Smooth muscle cell (in vitro differentiated cells): ENCODE measurements around the gene SKI. TPM values are rescaled to one million over a fixed set of nuclear protein-coding genes. Genes with fewer than 3 reads are reported as not detected.

Source experiments
- DNase-seq: peaks from one replicate; lab custom pipeline; 2025; ENCODE audit not compliant: unreplicated experiment; lab: John Stamatoyannopoulos, UW
- H2AFZ ChIP-seq: fragments of 200-600 bp; sonication (generic); 2 replicates; pipeline ENCODE4 v1.6.0; 2016; ENCODE audit warnings: antibody characterized with exemption, low read depth, mild to moderate bottlenecking
- H3F3A ChIP-seq: fragments of 200-600 bp; sonication (generic); 2 replicates; pipeline ENCODE4 v1.6.0; 2017; ENCODE audit warnings: antibody characterized with exemption, low read depth
- H3K27ac ChIP-seq: fragments of 200-600 bp; sonication (generic); 2 replicates; pipeline ENCODE4 v1.5.1; 2016; ENCODE audit warnings: low read depth, mild to moderate bottlenecking
- H3K27me3 ChIP-seq: fragments of 200-600 bp; sonication (generic); 2 replicates; pipeline ENCODE4 v1.6.1; 2016; ENCODE audit warnings: low read depth, mild to moderate bottlenecking
- H3K36me3 ChIP-seq: fragments of 200-600 bp; sonication (generic); 2 replicates; pipeline ENCODE4 v1.5.1; 2016; ENCODE audit warnings: low read depth
- H3K4me1 ChIP-seq: fragments of 200-600 bp; sonication (generic); 2 replicates; pipeline ENCODE4 v1.5.1; 2016; ENCODE audit warnings: low read depth
- H3K4me2 ChIP-seq: fragments of 200-600 bp; sonication (generic); 2 replicates; pipeline ENCODE4 v1.6.0; 2016; ENCODE audit warnings: mild to moderate bottlenecking
- H3K4me3 ChIP-seq: fragments of 200-600 bp; sonication (generic); 2 replicates; pipeline ENCODE4 v1.5.1; 2016; ENCODE audit warnings: mild to moderate bottlenecking
- H3K79me2 ChIP-seq: fragments of 200-600 bp; sonication (generic); 2 replicates; pipeline ENCODE4 v1.6.0; 2016; ENCODE audit warnings: low read depth, mild to moderate bottlenecking
- H3K9ac ChIP-seq: fragments of 200-600 bp; sonication (generic); 2 replicates; pipeline ENCODE4 v1.6.0; 2016; ENCODE audit warnings: low read depth
- H3K9me3 ChIP-seq: fragments of 200-600 bp; sonication (generic); replicated peaks from 2 replicates; pipeline ENCODE4 v1.5.1; 2016; ENCODE audit warnings: low read depth
- H4K20me1 ChIP-seq: fragments of 200-600 bp; sonication (generic); 2 replicates; pipeline ENCODE4 v1.6.0; 2016; ENCODE audit warnings: low read depth
- WGBS: methylation state at CpG from one replicate; pipeline ENCODE4 v1.1.7; 2016; ENCODE audit warnings: low lambda C conversion rate; 5-methylcytosine and 5-hydroxymethylcytosine counted together
- polyA plus RNA-seq: library from polyadenylated mRNA; unstranded; fragments of >200 nt; fragmentation: Nextera tagmentation; extraction: Ambion mirVana; gene quantifications from 2 replicates; pipeline ENCODE4 v1.2.1, GENCODE V29; 2016
- total RNA-seq: library from RNA; depleted of rRNA; stranded (reverse); fragments of >200 nt; gene quantifications from 2 replicates; pipeline ENCODE4 v1.2.3, GENCODE V29; 2014
- TF ChIP-seq, protein P1 (sequence below): fragments of 200-600 bp; sonication (generic); IDR thresholded peaks from 2 replicates; pipeline ENCODE4 v1.5.1; 2017; ENCODE audit warnings: borderline replicate concordance, mild to moderate bottlenecking, antibody characterized with exemption; ENCODE audit not compliant: insufficient read depth, poor library complexity, severe bottlenecking

The SKI gene
- total and polyA plus RNA-seq, 2 experiments from 2014 or later: 4.2 to 19.6 TPM

GRCh38 chr1:2257245-2257627, 29.1 kb downstream of the SKI start:
- no peaks in the 10 kb centered on the region for H3K4me1 ChIP-seq
- H3F3A ChIP-seq: peaks cover 15% of the 10 kb centered on the region
- WGBS: 85% methylated on average over 20 of the region's 20 CpGs
- no peaks in the 10 kb centered on the region for H3K27me3 ChIP-seq
- H3K27ac ChIP-seq: peak overlapping the region; percentile 80
- no peak for DNase-seq
- H2AFZ ChIP-seq: no peak overlapping the region
- no peaks in the 10 kb centered on the region for H3K9me3 ChIP-seq
- peaks cover 100% of the 10 kb centered on the region for H4K20me1 ChIP-seq
- H3K9ac ChIP-seq: no peak overlapping the region
- no peak overlapping the region for H3K4me2 ChIP-seq
- TF ChIP-seq, protein P1, sequence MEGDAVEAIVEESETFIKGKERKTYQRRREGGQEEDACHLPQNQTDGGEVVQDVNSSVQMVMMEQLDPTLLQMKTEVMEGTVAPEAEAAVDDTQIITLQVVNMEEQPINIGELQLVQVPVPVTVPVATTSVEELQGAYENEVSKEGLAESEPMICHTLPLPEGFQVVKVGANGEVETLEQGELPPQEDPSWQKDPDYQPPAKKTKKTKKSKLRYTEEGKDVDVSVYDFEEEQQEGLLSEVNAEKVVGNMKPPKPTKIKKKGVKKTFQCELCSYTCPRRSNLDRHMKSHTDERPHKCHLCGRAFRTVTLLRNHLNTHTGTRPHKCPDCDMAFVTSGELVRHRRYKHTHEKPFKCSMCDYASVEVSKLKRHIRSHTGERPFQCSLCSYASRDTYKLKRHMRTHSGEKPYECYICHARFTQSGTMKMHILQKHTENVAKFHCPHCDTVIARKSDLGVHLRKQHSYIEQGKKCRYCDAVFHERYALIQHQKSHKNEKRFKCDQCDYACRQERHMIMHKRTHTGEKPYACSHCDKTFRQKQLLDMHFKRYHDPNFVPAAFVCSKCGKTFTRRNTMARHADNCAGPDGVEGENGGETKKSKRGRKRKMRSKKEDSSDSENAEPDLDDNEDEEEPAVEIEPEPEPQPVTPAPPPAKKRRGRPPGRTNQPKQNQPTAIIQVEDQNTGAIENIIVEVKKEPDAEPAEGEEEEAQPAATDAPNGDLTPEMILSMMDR: no peak
- peaks cover 100% of the 10 kb centered on the region for H3K79me2 ChIP-seq
- H3K36me3 ChIP-seq: no peaks in the 10 kb centered on the region
- no peak overlapping the region for H3K4me3 ChIP-seq

DNA sequence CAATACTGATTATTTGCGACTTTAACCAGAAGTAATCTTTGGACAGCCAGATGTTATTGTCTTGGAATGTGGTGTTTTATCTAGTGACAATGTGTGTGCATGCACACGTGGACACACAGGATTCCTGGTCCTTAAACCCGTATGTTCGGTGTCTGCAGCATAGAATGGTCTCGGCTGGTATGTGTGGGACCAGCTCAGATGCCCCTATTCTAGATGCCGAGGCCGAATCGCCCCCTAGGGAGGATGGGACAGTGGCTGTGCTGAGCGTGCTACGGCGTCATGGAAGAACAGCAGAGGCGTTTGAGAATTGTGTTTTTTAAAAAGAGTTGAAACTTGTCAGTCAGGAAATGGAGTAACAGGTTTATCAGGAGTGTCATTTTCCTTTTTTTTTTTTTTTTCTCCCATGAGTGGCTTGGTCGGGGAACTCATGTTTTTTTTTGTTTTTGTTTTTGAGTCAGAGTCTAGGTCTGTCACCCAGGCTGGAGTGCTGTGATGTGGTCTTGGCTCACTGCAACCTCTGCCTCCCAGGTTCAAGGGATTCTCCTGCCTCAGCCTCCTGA, 30.1 kb downstream of the SKI start:
- H3K4me2 ChIP-seq: no peak overlapping the region
- peaks cover 100% of the 10 kb centered on the region for H4K20me1 ChIP-seq
- no peaks in the 10 kb centered on the region for H3K4me1 ChIP-seq
- DNase-seq: no peak
- no peaks in the 10 kb centered on the region for H3K27me3 ChIP-seq
- no peak overlapping the region for H3K9ac ChIP-seq
- H3K36me3 ChIP-seq: no peaks in the 10 kb centered on the region
- peak overlapping the region; percentile 80 for H3K27ac ChIP-seq
- H3K9me3 ChIP-seq: no peaks in the 10 kb centered on the region
- TF ChIP-seq, protein P1: no peak
- H3K4me3 ChIP-seq: no peak overlapping the region
- WGBS: 76% methylated on average over 13 of the region's 13 CpGs
- H3F3A ChIP-seq: peaks cover 15% of the 10 kb centered on the region
- peaks cover 100% of the 10 kb centered on the region for H3K79me2 ChIP-seq
- no peak overlapping the region for H2AFZ ChIP-seq

- no peaks in the 10 kb centered on the region for H3K4me1 ChIP-seq
- peaks cover 100% of the 10 kb centered on the region for H4K20me1 ChIP-seq
- H3K79me2 ChIP-seq: peaks cover 100% of the 10 kb centered on the region
- 92% methylated on average over 9 of the region's 9 CpGs for WGBS
- DNase-seq: no peak
- TF ChIP-seq, protein P1: no peak
- H3K27me3 ChIP-seq: no peaks in the 10 kb centered on the region
- H3K27ac ChIP-seq: peak overlapping the region; percentile 66
- no peaks in the 10 kb centered on the region for H3K9me3 ChIP-seq
- no peak overlapping the region for H3K4me3 ChIP-seq
- H3K9ac ChIP-seq: no peak overlapping the region
- H3K4me2 ChIP-seq: no peak overlapping the region
- peaks cover 15% of the 10 kb centered on the region for H3F3A ChIP-seq
- no peak overlapping the region for H2AFZ ChIP-seq
- H3K36me3 ChIP-seq: no peaks in the 10 kb centered on the region
These were observed 30.9 kb downstream of the SKI start for GRCh38 chr1:2258996-2259395.
